Cardiac atrium fibroblast (primary cell): Measurements from ENCODE around the gene TROAP. TPM values are rescaled to one million over a fixed set of nuclear protein-coding genes. Genes with fewer than 3 reads are reported as not detected.

Experiments
- total RNA-seq: library from RNA; depleted of rRNA; stranded (reverse); fragments of >200 nt; gene quantifications from 2 replicates; pipeline ENCODE4 v1.2.3, GENCODE V29; 2015

Gene TROAP, protein sequence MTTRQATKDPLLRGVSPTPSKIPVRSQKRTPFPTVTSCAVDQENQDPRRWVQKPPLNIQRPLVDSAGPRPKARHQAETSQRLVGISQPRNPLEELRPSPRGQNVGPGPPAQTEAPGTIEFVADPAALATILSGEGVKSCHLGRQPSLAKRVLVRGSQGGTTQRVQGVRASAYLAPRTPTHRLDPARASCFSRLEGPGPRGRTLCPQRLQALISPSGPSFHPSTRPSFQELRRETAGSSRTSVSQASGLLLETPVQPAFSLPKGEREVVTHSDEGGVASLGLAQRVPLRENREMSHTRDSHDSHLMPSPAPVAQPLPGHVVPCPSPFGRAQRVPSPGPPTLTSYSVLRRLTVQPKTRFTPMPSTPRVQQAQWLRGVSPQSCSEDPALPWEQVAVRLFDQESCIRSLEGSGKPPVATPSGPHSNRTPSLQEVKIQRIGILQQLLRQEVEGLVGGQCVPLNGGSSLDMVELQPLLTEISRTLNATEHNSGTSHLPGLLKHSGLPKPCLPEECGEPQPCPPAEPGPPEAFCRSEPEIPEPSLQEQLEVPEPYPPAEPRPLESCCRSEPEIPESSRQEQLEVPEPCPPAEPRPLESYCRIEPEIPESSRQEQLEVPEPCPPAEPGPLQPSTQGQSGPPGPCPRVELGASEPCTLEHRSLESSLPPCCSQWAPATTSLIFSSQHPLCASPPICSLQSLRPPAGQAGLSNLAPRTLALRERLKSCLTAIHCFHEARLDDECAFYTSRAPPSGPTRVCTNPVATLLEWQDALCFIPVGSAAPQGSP
- total RNA-seq: 4.1 and 7.6 TPM in 2 replicates

DNA sequence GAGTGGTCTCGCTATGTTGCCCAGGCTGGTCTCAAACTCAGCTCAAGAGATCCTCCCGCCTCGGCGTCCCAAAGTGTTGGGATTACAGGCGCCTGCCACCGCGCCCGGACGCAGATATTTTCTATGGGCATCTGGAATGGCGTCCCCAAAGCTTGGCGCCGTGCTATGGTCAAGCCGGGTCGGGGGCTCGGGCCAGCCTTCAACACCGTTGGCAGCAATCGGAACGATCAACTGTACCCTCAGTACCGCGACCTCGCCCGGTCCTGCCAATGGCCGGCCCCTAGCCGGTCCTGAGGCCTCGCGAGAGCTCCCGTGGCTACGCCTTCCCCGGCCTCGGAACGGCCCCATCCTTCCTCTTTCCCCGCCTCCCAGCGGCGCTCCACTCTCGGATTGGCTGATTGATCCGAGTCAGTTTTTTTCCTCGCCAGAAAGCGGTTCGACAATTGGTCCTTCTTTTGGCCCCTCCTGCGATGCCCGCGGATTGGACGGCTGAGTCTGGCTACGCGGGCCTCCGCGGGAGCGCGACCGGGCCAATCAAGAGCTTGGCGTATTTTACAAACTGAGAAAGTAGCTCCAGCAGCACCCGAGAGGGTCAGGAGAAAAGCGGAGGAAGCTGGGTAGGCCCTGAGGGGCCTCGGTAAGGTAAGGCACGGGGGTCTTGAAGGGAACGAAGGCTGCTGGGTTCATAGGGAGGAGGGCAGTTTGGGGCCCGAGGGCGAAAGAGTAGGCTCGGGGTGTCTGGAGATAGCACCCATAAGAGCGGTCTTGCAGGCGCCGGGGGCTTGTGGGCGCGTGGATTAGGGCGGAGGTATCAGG, at the start of gene TROAP:
Gene TROAP, plus strand, starts transcription at position 548 of the 816 bp plus-strand sequence. CDS start 354 bp downstream, outside the sequence.

DNA sequence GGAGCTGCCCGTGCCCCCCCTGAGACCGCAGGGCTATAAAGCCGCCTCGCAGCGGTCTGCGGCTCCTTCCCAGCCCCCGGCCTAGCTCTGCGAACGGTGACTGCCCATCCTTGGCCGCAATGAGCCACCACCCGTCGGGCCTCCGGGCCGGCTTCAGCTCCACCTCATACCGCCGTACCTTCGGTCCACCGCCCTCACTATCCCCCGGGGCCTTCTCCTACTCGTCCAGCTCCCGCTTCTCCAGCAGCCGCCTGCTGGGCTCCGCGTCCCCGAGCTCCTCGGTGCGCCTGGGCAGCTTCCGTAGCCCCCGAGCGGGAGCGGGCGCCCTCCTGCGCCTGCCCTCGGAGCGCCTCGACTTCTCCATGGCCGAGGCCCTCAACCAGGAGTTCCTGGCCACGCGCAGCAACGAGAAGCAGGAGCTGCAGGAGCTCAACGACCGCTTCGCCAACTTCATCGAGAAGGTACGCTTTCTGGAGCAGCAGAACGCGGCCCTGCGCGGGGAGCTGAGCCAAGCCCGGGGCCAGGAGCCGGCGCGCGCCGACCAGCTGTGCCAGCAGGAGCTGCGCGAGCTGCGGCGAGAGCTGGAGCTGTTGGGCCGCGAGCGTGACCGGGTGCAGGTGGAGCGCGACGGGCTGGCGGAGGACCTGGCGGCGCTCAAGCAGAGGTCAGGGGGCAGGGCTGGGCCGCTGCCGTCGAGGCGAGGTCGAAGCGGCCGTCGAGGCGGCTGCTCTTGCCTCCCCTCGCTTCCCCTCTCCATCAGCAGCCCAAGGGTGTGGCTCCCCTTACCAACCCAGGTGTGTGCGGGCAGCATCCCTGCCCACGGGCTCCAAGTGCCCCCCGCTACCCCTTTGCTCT, 27.7 kb upstream of the TROAP start, which contains the start of gene PRPH:
Gene PRPH, plus strand, starts transcription at position 66 of the 855 bp plus-strand sequence. Its CDS starts 54 bp downstream, at position 120.

DNA sequence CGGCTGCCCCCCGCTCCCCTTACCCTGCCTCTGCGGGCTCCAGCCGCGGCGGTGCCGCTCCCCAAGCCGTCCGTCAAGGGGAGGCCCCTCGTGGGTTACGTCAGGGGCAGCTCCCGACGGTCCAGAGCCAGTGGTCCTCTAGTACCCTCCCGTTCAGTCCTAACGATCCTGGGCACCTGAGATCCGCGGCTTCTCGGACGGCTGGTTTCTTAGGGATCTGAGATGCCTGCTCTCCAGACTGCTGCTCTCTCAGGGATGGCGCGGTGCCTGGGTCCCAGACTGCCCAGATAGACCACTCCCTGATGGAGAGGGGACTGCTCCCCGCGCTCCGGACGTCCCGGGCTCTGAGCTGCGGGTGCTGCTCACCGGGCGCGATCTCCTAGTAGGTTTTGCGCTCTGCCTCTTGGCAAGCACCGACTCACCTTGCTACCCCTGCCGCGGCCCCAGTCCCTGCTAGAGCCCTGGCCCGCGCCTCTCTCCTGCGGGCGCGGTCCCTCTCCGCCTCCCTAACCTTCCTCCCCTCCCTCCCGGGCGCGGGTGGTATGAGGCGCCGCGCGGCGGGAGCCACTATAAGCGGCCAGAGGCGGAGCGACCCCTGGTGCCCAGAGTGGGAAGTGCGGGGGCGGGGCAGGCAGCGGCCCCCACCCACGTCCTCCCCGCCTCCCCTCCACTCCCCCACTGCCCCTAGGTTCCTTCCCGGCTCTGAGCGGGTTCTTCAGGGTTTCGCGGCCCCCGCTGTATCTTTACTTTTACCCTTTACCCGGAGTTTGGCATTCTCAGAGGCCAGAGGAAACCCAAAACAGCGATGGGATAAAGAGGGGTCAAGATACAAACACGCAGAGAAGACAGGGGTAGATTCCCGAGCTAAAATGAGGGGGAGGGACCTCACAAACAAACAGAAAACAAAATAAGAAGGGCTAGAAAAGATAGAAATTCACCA, 13.9 kb downstream of the TROAP start, which contains the start of gene C1QL4:
Gene C1QL4, minus strand, starts transcription at position 544 of the 940 bp plus-strand sequence. CDS start 711 bp downstream, outside the sequence.

DNA sequence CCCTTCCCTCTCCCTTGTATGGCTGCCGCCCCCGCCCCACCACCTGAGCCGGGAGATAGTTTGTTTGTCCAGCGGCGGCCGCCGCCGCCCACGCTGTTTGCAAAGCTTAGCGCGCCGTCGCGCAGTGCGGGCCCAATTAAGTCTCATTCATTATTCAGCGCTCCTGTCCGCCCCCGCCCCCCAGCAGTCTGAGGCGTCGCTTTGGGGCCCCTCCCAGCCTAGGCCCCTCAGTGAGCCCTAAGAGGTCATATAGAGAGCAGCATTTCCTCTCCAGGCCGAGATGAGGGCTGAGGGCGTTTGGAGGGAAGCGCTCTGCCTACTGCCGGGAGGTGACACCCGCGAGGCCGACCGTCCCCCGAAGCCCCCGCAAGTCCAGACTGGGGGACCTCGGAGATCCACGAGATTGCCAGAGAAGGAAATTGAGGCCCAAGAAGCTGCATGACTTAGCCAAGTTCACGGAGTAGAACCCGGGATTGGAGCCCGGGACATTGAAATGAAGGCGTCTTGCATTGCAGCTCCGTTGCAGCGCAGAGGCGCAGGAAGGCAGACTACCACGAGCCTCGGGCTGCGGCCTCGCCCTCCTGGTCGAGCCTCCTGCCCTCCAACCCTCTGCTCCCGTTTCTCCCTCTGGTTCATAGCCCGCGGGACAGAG, 23.7 kb downstream of the TROAP start, which contains the start of gene DNAJC22:
Gene DNAJC22, plus strand, starts transcription at position 230 of the 652 bp plus-strand sequence. CDS start 1,985 bp downstream, outside the sequence.

DNA sequence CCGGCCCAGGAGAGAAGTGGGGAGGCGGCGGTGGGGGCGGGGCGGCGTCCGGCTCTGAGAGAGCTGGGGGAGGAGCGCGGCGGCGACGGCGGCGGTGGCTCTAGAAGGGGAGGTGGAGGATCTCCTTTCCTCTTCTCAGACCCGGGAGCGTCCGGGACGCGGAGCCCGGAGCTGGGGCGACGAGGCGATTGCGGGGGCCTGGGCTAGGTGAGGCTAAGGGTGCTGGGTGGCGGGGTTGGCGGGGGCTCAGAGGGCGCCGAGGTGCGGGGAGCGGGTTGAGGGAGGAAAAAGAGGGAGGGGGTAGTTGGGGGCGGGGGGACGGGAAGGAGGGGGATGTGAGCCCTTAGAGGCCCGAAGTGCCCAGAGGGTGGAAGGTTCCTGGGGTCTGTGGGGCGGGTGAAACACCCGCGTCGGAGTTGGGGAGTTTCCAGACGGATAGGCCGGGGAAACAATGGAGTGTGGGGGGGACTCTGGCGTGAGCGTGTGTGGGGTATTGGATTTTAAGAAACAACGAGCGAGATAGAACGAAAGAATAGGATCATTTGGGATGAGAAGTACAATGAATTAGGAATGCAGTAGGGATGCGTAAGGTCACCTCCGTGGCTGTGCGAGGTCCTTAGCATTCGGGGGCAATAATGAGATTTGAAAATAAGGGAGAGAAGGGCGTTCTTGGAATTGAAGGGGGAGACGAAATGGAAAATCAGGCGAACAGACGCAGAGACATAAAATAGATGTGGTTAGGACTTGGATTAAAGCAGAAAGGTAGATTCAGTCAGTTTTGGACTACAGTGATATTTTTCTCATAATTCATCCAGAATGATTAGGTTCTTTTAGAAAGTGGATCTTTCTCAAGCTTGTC, 44.6 kb downstream of the TROAP start, which contains the start of gene SPATS2:
Gene SPATS2, plus strand, starts transcription at position 82 of the 859 bp plus-strand sequence. CDS start 93,551 bp downstream, outside the sequence.

Other genes with a start within 250 kb of the TROAP start
- not detected in 2 replicates for gene DHH, start 228.5 kb upstream of the TROAP start, total RNA-seq
- gene LMBR1L, start 212.4 kb upstream of the TROAP start, total RNA-seq: 45.7 and 63.5 TPM in 2 replicates
- 1,105 and 1,347 TPM in 2 replicates for gene TUBA1B, start 191.9 kb upstream of the TROAP start, total RNA-seq
- gene TUBA1A, start 134.2 kb upstream of the TROAP start, total RNA-seq: 328 and 443 TPM in 2 replicates
- 449 and 490 TPM in 2 replicates for gene TUBA1C, start 58.2 kb upstream of the TROAP start, total RNA-seq
- 1.3 TPM in 1 of 2 replicates, not detected in the other for gene PRPH, start 28.1 kb upstream of the TROAP start, total RNA-seq
- not detected in 2 replicates for gene C1QL4, start 13.9 kb downstream of the TROAP start, total RNA-seq
- 0.72 and 1.5 TPM in 2 replicates for gene DNAJC22, start 23.6 kb downstream of the TROAP start, total RNA-seq
- gene SPATS2, start 44.2 kb downstream of the TROAP start, total RNA-seq: 18.2 and 22.7 TPM in 2 replicates
- 0.54 TPM in 1 of 2 replicates, not detected in the other for gene KCNH3, start 215.8 kb downstream of the TROAP start, total RNA-seq
- gene MCRS1, start 244.9 kb downstream of the TROAP start, total RNA-seq: 59.5 and 63.2 TPM in 2 replicates